Ammon's horn (tissue), 1 donor: ENCODE data around the gene NIPBL.
"Not testable (repeated sequence)": the region's sequence is repeated elsewhere in the genome, so short reads cannot be mapped to it uniquely, and the experiment has no call there.

Experiments
- DNase-seq: peaks from one replicate; pipeline ENCODE4 v3.0.0-alpha.2; 2016; ENCODE audit warnings: low spot score

Gene NIPBL

GRCh38 chr5:36901077-36901476 lies 24.5 kb downstream of the NIPBL start:
- not testable (repeated sequence) for DNase-seq

GRCh38 chr5:36901856-36902255 lies 25.3 kb downstream of the NIPBL start:
- DNase-seq = no peak

- no peak for DNase-seq
Observed at GRCh38 chr5:36902353-36902752, 25.8 kb downstream of the NIPBL start.

- DNase-seq = no peak
Observed at GRCh38 chr5:36904677-36905076, 28.1 kb downstream of the NIPBL start.

- DNase-seq = no peak
Observed at GRCh38 chr5:36908544-36909260, 32.1 kb downstream of the NIPBL start.

GRCh38 chr5:36915653-36916052 lies 39.1 kb downstream of the NIPBL start:
- no peak for DNase-seq

- not testable (repeated sequence) for DNase-seq
Observed at GRCh38 chr5:36916614-36917013, 40.0 kb downstream of the NIPBL start.

- DNase-seq = not testable (repeated sequence)
Observed at GRCh38 chr5:36917358-36917757, 40.8 kb downstream of the NIPBL start.

- no peak for DNase-seq
Observed at GRCh38 chr5:36919238-36919637, 42.7 kb downstream of the NIPBL start.

GRCh38 chr5:36919650-36920049 lies 43.1 kb downstream of the NIPBL start:
- DNase-seq = no peak

- no peak for DNase-seq
Observed at GRCh38 chr5:36928947-36929346, 52.4 kb downstream of the NIPBL start.

- no peak for DNase-seq
Observed at GRCh38 chr5:36929438-36929837, 52.9 kb downstream of the NIPBL start.

- no peak for DNase-seq
Observed at GRCh38 chr5:36932056-36932455, 55.5 kb downstream of the NIPBL start.

- no peak for DNase-seq
Observed at GRCh38 chr5:36932699-36933098, 56.1 kb downstream of the NIPBL start.

GRCh38 chr5:36934740-36935356 lies 58.3 kb downstream of the NIPBL start:
- no peak for DNase-seq

- no peak for DNase-seq
Observed at GRCh38 chr5:36935805-36936204, 59.2 kb downstream of the NIPBL start.

- DNase-seq = no peak
Observed at GRCh38 chr5:36936309-36936708, 59.7 kb downstream of the NIPBL start.

- DNase-seq = no peak
Observed at GRCh38 chr5:36938129-36938528, 61.6 kb downstream of the NIPBL start.

- no peak for DNase-seq
Observed at GRCh38 chr5:36939969-36940858, 63.6 kb downstream of the NIPBL start.

GRCh38 chr5:36943584-36943983 lies 67.0 kb downstream of the NIPBL start:
- DNase-seq = no peak

GRCh38 chr5:36944024-36944423 lies 67.5 kb downstream of the NIPBL start:
- DNase-seq = no peak

GRCh38 chr5:36944607-36945225 lies 68.1 kb downstream of the NIPBL start:
- peak; percentile 50 for DNase-seq
